Mucosa of gallbladder (tissue), 1 donor: ENCODE measurements around the gene TMC1. TPM values are rescaled to one million over a fixed set of nuclear protein-coding genes. Genes with fewer than 3 reads are reported as not detected.
"Not testable (repeated sequence)": the region's sequence is repeated elsewhere in the genome, so short reads cannot be mapped to it uniquely, and the experiment has no call there.

ENCODE experiments used
- DNase-seq: peaks from one replicate; pipeline ENCODE4 v3.0.0-alpha.2; 2020; ENCODE audit warnings: low spot score
- total RNA-seq: library from RNA; stranded (reverse); gene quantifications from one replicate; pipeline ENCODE4 v1.2.1, GENCODE V29; 2021
- donor health status: DM: no; HTN: no; CAD: no.

TMC1 gene
- total RNA-seq, 1 donor from 2014 or later: not detected

- no peak for DNase-seq
Measured at GRCh38 chr9:72816666-72817065, 295.3 kb downstream of the TMC1 start.

- DNase-seq: no peak
Measured at GRCh38 chr9:72817413-72817812, 296.0 kb downstream of the TMC1 start.

GRCh38 chr9:72818385-72818784, 297.0 kb downstream of the TMC1 start:
- no peak for DNase-seq

- no peak for DNase-seq
Measured at GRCh38 chr9:72823971-72824370, 302.6 kb downstream of the TMC1 start.

GRCh38 chr9:72826996-72827949, 305.9 kb downstream of the TMC1 start:
- no peak for DNase-seq

GRCh38 chr9:72827950-72828731, 306.7 kb downstream of the TMC1 start:
- peak; percentile 25 for DNase-seq

GRCh38 chr9:72834994-72835393, 313.6 kb downstream of the TMC1 start:
- no peak for DNase-seq

- DNase-seq: no peak
Measured at GRCh38 chr9:72836790-72837189, 315.4 kb downstream of the TMC1 start.

GRCh38 chr9:72839085-72839484, 317.7 kb downstream of the TMC1 start:
- no peak for DNase-seq

GRCh38 chr9:72843520-72844439, 322.4 kb downstream of the TMC1 start:
- no peak for DNase-seq

- no peak for DNase-seq
Measured at GRCh38 chr9:72844440-72844768, 323.0 kb downstream of the TMC1 start.

- DNase-seq: not testable (repeated sequence)
Measured at GRCh38 chr9:72845052-72845451, 323.6 kb downstream of the TMC1 start.

GRCh38 chr9:72850209-72850608, 328.8 kb downstream of the TMC1 start:
- not testable (repeated sequence) for DNase-seq

- DNase-seq: no peak
Measured at GRCh38 chr9:72855321-72855720, 333.9 kb downstream of the TMC1 start.

- DNase-seq: no peak
Measured at GRCh38 chr9:72855890-72856523, 334.6 kb downstream of the TMC1 start.

GRCh38 chr9:72856972-72857623, 335.7 kb downstream of the TMC1 start:
- peak; percentile 39 for DNase-seq

- DNase-seq: no peak
Measured at GRCh38 chr9:72857624-72857996, 336.2 kb downstream of the TMC1 start.

- DNase-seq: peak; percentile 54
Measured at GRCh38 chr9:72858089-72858912, 336.9 kb downstream of the TMC1 start.

- DNase-seq: not testable (repeated sequence)
Measured at GRCh38 chr9:72862788-72863187, 341.4 kb downstream of the TMC1 start.
